ENCODE results near the gene MMP25. TPM values are rescaled to one million over a fixed set of nuclear protein-coding genes. Genes with fewer than 3 reads are reported as not detected.

MMP25 gene
- total RNA-seq, 4 donors from 2014 or later = 0.30 to 0.81 (median 0.49) TPM; not detected in 1

- 29 to 33% methylated on average over 38 to 40 of the region's 40 CpGs for WGBS, 2 donors
- intact Hi-C loops (cut with DNase I; ENCODE audit: low total_unique reads) = no loop called here
- peak overlapping the region; percentile 58 for H3K4me3 ChIP-seq (ENCODE audit: low read depth, poor library complexity, severe bottlenecking)
- DNase-seq (ENCODE audit: low spot score in 2 of 2) = no peak
- TF ChIP-seq CTCF (IDR thresholded peaks at IDR 0.05) = no peak
- TF ChIP-seq POLR2A (IDR thresholded peaks at IDR 0.05) = no peak
Measured at GRCh38 chr16:3019594-3020246, 26.6 kb upstream of the MMP25 start.

GRCh38 chr16:3020247-3020603 lies 26.1 kb upstream of the MMP25 start, which contains the start of gene TNFRSF12A:
TNFRSF12A (plus strand) TSS chr16:3020368; CDS start chr16:3020398, 30 bp downstream.
- H3K4me3 ChIP-seq (ENCODE audit: low read depth, poor library complexity, severe bottlenecking) = peak within 1 kb of the TSS; percentile 58
- TF ChIP-seq CTCF (IDR thresholded peaks at IDR 0.05) = no peak
- peak in 1 of 2 donors; percentile 9 for TF ChIP-seq POLR2A (IDR thresholded peaks at IDR 0.05)
- DNase-seq (ENCODE audit: low spot score in 2 of 2) = peak; percentile 54 to 94
- 1 to 2% methylated on average over 29 to 43 of the region's 49 CpGs for WGBS, 2 donors
- intact Hi-C loops (cut with DNase I; ENCODE audit: low total_unique reads) = no loop called here

GRCh38 chr16:3020604-3021448 lies 25.5 kb upstream of the MMP25 start:
- WGBS, 2 donors = 0 to 2% methylated on average over 26 to 33 of the region's 57 CpGs
- intact Hi-C loops (cut with DNase I; ENCODE audit: low total_unique reads) = no loop called here
- peak overlapping the region; percentile 58 for H3K4me3 ChIP-seq (ENCODE audit: low read depth, poor library complexity, severe bottlenecking)
- peak; percentile 53 to 97 for DNase-seq (ENCODE audit: low spot score in 2 of 2)
- TF ChIP-seq CTCF (IDR thresholded peaks at IDR 0.05) = no peak
- TF ChIP-seq POLR2A (IDR thresholded peaks at IDR 0.05) = no peak

GRCh38 chr16:3021449-3022207 lies 24.7 kb upstream of the MMP25 start:
- TF ChIP-seq POLR2A (IDR thresholded peaks at IDR 0.05) = no peak
- no peak for TF ChIP-seq CTCF (IDR thresholded peaks at IDR 0.05)
- DNase-seq (ENCODE audit: low spot score in 2 of 2) = peak; percentile 68 to 96
- intact Hi-C loops (cut with DNase I; ENCODE audit: low total_unique reads) = no loop called here
- WGBS, 2 donors = 9 to 15% methylated on average over 14 to 17 of the region's 25 CpGs
- H3K4me3 ChIP-seq (ENCODE audit: low read depth, poor library complexity, severe bottlenecking) = peak overlapping the region; percentile 58

GRCh38 chr16:3022208-3022683 lies 24.1 kb upstream of the MMP25 start:
- intact Hi-C loops (cut with DNase I; ENCODE audit: low total_unique reads) = no loop called here
- no peak overlapping the region for H3K4me3 ChIP-seq (ENCODE audit: low read depth, poor library complexity, severe bottlenecking)
- 8% methylated on average over 8 of the region's 8 CpGs for WGBS, 2 donors
- peak; percentile 90 to 99 for DNase-seq (ENCODE audit: low spot score in 2 of 2)
- TF ChIP-seq POLR2A (IDR thresholded peaks at IDR 0.05) (no peak), CTCF (IDR thresholded peaks at IDR 0.05) (no peak)

Data from lower leg skin (tissue), 4 donors.